MM.1S (cell line): ENCODE results near the gene DISC1.

ENCODE experiments used
- DNase-seq: peaks from one replicate; pipeline ENCODE4 v3.0.0-alpha.2; 2015
- H2AFZ ChIP-seq: fragments of 300-600 bp; sonication (generic); 2 replicates; pipeline ENCODE4 v1.6.0; 2016; ENCODE audit warnings: antibody characterized with exemption, low read length
- H3F3A ChIP-seq: fragments of 300-600 bp; sonication (generic); 2 replicates; pipeline ENCODE4 v1.6.1; 2016; ENCODE audit warnings: mild to moderate bottlenecking, antibody characterized with exemption, low read length, moderate library complexity, mixed read lengths; ENCODE audit not compliant: insufficient read depth
- H3K27ac ChIP-seq: fragments of 300-600 bp; sonication (generic); 2 replicates; pipeline ENCODE4 v1.5.1; 2016; ENCODE audit warnings: mild to moderate bottlenecking, low read length
- H3K27me3 ChIP-seq: fragments of 300-600 bp; sonication (generic); replicated peaks from 2 replicates; pipeline ENCODE4 v1.6.0; 2016; ENCODE audit warnings: low read length; ENCODE audit not compliant: insufficient read depth
- H3K36me3 ChIP-seq: fragments of 300-600 bp; sonication (generic); replicated peaks from 2 replicates; pipeline ENCODE4 v1.6.1; 2016; ENCODE audit warnings: mild to moderate bottlenecking, low read length, mixed read lengths; ENCODE audit not compliant: insufficient read depth
- H3K4me1 ChIP-seq: fragments of 300-600 bp; sonication (generic); 2 replicates; pipeline ENCODE4 v1.6.1; 2016; ENCODE audit warnings: low read length, mixed read lengths
- H3K4me2 ChIP-seq: fragments of 300-600 bp; sonication (generic); 2 replicates; pipeline ENCODE4 v1.6.0; 2016; ENCODE audit warnings: low read depth, low read length
- H3K4me3 ChIP-seq: fragments of 300-600 bp; sonication (generic); 2 replicates; pipeline ENCODE4 v1.5.1; 2016; ENCODE audit warnings: low read length, mixed read lengths
- H3K79me2 ChIP-seq: fragments of 300-600 bp; sonication (generic); 2 replicates; pipeline ENCODE4 v1.6.1; 2016; ENCODE audit warnings: mixed run types, low read length, mixed read lengths
- H3K9ac ChIP-seq: fragments of 300-600 bp; sonication (generic); 2 replicates; pipeline ENCODE4 v1.6.1; 2016; ENCODE audit warnings: low read length, mixed read lengths
- H3K9me2 ChIP-seq: fragments of 300-600 bp; sonication (generic); replicated peaks from 2 replicates; pipeline ENCODE4 v1.6.1; 2016; ENCODE audit warnings: mild to moderate bottlenecking, low read length, mixed read lengths; ENCODE audit not compliant: insufficient read depth
- H3K9me3 ChIP-seq: fragments of 300-600 bp; sonication (generic); replicated peaks from 2 replicates; pipeline ENCODE4 v1.6.1; 2016; ENCODE audit warnings: mild to moderate bottlenecking, low read length, mixed read lengths; ENCODE audit not compliant: insufficient read depth
- H4K20me1 ChIP-seq: fragments of 300-600 bp; sonication (generic); 2 replicates; pipeline ENCODE4 v1.6.1; 2016; ENCODE audit warnings: mild to moderate bottlenecking, low read length, moderate library complexity, mixed read lengths; ENCODE audit not compliant: insufficient read depth
- CTCF ChIP-seq: fragments of 300-600 bp; sonication (generic); IDR thresholded peaks from 2 replicates; pipeline ENCODE4 v1.5.1; 2016; ENCODE audit warnings: antibody characterized with exemption, low read length, mixed read lengths
- EZH2 ChIP-seq: fragments of 300-600 bp; sonication (generic); optimal IDR thresholded peaks from 2 replicates; pipeline ENCODE3; 2017; ENCODE audit warnings: low read depth, mild to moderate bottlenecking, antibody characterized with exemption, low read length, mixed read lengths
- EZH2phosphoT487 ChIP-seq: fragments of 300-600 bp; sonication (generic); IDR thresholded peaks from 2 replicates; pipeline ENCODE4 v1.6.1; 2018; ENCODE audit warnings: antibody characterized with exemption, low read length

The DISC1 gene

GRCh38 chr1:231853588-231854207 lies 227.1 kb downstream of the DISC1 start:
- Histone ChIP-seq H4K20me1 (no peaks in the 10 kb centered on the region), H3K27ac (no peak overlapping the region), H3F3A (no peaks in the 10 kb centered on the region), H3K36me3 (no peaks in the 10 kb centered on the region), H3K27me3 (no peaks in the 10 kb centered on the region), H3K4me1 (no peaks in the 10 kb centered on the region), H3K79me2 (no peaks in the 10 kb centered on the region), H3K4me3 (no peak overlapping the region), H3K4me2 (no peak overlapping the region), H2AFZ (no peak overlapping the region), H3K9me2 (no peaks in the 10 kb centered on the region), H3K9me3 (no peaks in the 10 kb centered on the region), H3K9ac (no peak overlapping the region)
- no peak for TF ChIP-seq EZH2
- no peak for TF ChIP-seq EZH2phosphoT487
- TF ChIP-seq CTCF: no peak
- DNase-seq: no peak

- no peak for TF ChIP-seq EZH2phosphoT487
- TF ChIP-seq EZH2: no peak
- no peak for TF ChIP-seq CTCF
- DNase-seq: no peak
- no peak overlapping the region for H3K27ac ChIP-seq
These were observed 228.8 kb downstream of the DISC1 start for GRCh38 chr1:231855361-231855760.

GRCh38 chr1:231855926-231856325 lies 229.3 kb downstream of the DISC1 start:
- no peak for TF ChIP-seq EZH2
- TF ChIP-seq CTCF: no peak
- no peak for TF ChIP-seq EZH2phosphoT487
- H3K36me3 ChIP-seq: no peaks in the 10 kb centered on the region

More at GRCh38 chr1:231855361-231855760, 228.8 kb downstream of the DISC1 start:
- no peaks in the 10 kb centered on the region for H3K9me2 ChIP-seq
- H2AFZ ChIP-seq: no peak overlapping the region
- no peaks in the 10 kb centered on the region for H3F3A ChIP-seq
- H3K4me1 ChIP-seq: no peaks in the 10 kb centered on the region
- no peaks in the 10 kb centered on the region for H3K9me3 ChIP-seq
- H3K4me3 ChIP-seq: no peak overlapping the region
- no peaks in the 10 kb centered on the region for H3K79me2 ChIP-seq
- H3K4me2 ChIP-seq: no peak overlapping the region
- no peak overlapping the region for H3K9ac ChIP-seq
- H3K27me3 ChIP-seq: no peaks in the 10 kb centered on the region
- H3K36me3 ChIP-seq: no peaks in the 10 kb centered on the region
- H4K20me1 ChIP-seq: no peaks in the 10 kb centered on the region

More at GRCh38 chr1:231855926-231856325, 229.3 kb downstream of the DISC1 start:
- H3K4me3 ChIP-seq: no peak overlapping the region
- H4K20me1 ChIP-seq: no peaks in the 10 kb centered on the region
- H3K27me3 ChIP-seq: no peaks in the 10 kb centered on the region
- no peak overlapping the region for H3K9ac ChIP-seq
- no peaks in the 10 kb centered on the region for H3K79me2 ChIP-seq
- no peaks in the 10 kb centered on the region for H3F3A ChIP-seq
- H3K9me2 ChIP-seq: no peaks in the 10 kb centered on the region
- no peaks in the 10 kb centered on the region for H3K9me3 ChIP-seq
- no peaks in the 10 kb centered on the region for H3K4me1 ChIP-seq
- H3K4me2 ChIP-seq: no peak overlapping the region
- no peak for DNase-seq
- no peak overlapping the region for H3K27ac ChIP-seq
- no peak overlapping the region for H2AFZ ChIP-seq
